Measurements from ENCODE around the gene HSPA6. TPM values are rescaled to one million over a fixed set of nuclear protein-coding genes. Genes with fewer than 3 reads are reported as not detected.

The HSPA6 gene
- total and polyA plus RNA-seq, 2 donors (not counting 1 experiment from before 2014, with no cell fraction given) = 8.5 to 11.2 TPM

DNA sequence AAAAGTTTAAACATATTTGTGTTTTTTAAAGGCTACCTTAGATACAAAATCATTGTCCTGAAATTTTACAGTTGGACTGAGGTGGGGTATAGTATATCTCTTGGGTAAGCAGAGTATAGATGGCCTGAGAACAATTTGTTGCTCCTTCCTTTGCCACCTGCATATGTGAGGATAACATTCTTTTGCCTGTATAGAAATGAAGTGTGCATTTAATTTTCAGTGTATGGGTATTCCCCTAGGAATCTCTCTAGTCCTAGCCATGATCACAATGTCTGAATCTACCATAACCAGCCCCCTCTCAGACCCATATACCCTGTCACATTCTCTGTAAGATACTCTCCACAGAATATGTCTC lies 21.0 kb upstream of the HSPA6 start:
- no peak overlapping the region for H3K27ac ChIP-seq (ENCODE audit: low read length in 2 of 2)
- no peak overlapping the region for H3K4me2 ChIP-seq (replicated peaks; ENCODE audit: low read depth, low read length, poor library complexity, severe bottlenecking)
- peaks cover 19 to 20% of the 10 kb centered on the region in 2 donors for H3K4me1 ChIP-seq (ENCODE audit: control insufficient read depth in 2 of 2, insufficient read depth in 2 of 2, low read length in 2 of 2)
- ATAC-seq (ENCODE audit: low read depth) (no peak), DNase-seq (no peak)
- no peaks in the 10 kb centered on the region for H4K20me1 ChIP-seq (ENCODE audit: control insufficient read depth, insufficient read depth, low read length, poor library complexity, severe bottlenecking)
- no peaks in the 10 kb centered on the region for H3K79me2 ChIP-seq (ENCODE audit: control insufficient read depth, insufficient read depth, low read length)
- Mint-ChIP-seq H3K4me1 (peaks cover 22% of the 10 kb centered on the region), H3K27ac (no peak overlapping the region), H3K9me3 (ENCODE audit: insufficient read depth) (no peaks in the 10 kb centered on the region), H3K27me3 (peaks cover 25% of the 10 kb centered on the region), H3K4me3 (no peak overlapping the region)
- H3K36me3 ChIP-seq (replicated peaks in 1 of 2; ENCODE audit: control extremely low read depth in 1 of 2, control insufficient read depth in 1 of 2, extremely low read depth in 1 of 2, insufficient read depth in 2 of 2, low read length in 1 of 2) = no peaks in the 10 kb centered on the region
- TF ChIP-seq, protein P1, sequence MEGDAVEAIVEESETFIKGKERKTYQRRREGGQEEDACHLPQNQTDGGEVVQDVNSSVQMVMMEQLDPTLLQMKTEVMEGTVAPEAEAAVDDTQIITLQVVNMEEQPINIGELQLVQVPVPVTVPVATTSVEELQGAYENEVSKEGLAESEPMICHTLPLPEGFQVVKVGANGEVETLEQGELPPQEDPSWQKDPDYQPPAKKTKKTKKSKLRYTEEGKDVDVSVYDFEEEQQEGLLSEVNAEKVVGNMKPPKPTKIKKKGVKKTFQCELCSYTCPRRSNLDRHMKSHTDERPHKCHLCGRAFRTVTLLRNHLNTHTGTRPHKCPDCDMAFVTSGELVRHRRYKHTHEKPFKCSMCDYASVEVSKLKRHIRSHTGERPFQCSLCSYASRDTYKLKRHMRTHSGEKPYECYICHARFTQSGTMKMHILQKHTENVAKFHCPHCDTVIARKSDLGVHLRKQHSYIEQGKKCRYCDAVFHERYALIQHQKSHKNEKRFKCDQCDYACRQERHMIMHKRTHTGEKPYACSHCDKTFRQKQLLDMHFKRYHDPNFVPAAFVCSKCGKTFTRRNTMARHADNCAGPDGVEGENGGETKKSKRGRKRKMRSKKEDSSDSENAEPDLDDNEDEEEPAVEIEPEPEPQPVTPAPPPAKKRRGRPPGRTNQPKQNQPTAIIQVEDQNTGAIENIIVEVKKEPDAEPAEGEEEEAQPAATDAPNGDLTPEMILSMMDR (IDR thresholded peaks at IDR 0.05) = no peak
- TF ChIP-seq EZH2 (IDR thresholded peaks at IDR 0.05; ENCODE audit: borderline replicate concordance, insufficient read depth, low read depth, low read length, poor library complexity, severe bottlenecking) = no peak
- H3K4me3 ChIP-seq (ENCODE audit: control extremely low read depth in 1 of 5, extremely low read depth in 1 of 5, insufficient read depth in 1 of 5, low read depth in 2 of 5, low read length in 4 of 5) = no peak overlapping the region
- H3K9me3 ChIP-seq (ENCODE audit: control extremely low read depth in 1 of 3, control insufficient read depth in 2 of 3, insufficient read depth in 1 of 3, low read length in 2 of 3) = peaks cover 0 to 4% (median 0%) of the 10 kb centered on the region in 3 donors
- no peak overlapping the region for H2AFZ ChIP-seq (ENCODE audit: insufficient read depth, low read depth, low read length, poor library complexity, severe bottlenecking)
- intact Hi-C loops (cut with micrococcal nuclease) = no loop called here
- ChIA-PET POLR2A (no interaction called here), CTCF (interaction anchor here (0.7 to 1.0 kb wide), 2 partner anchors 238 to 269 kb away, joined by 4 read pairs; no protein-coding TSS in a partner anchor)
- peaks cover 0 to 8% (median 3%) of the 10 kb centered on the region in 4 experiments for H3K27me3 ChIP-seq (replicated peaks in 1 of 4; ENCODE audit: control extremely low read depth in 1 of 4, control insufficient read depth in 3 of 4, insufficient read depth in 4 of 4, low read length in 3 of 4)
- H3K9ac ChIP-seq (ENCODE audit: low read length) = no peak overlapping the region

DNA sequence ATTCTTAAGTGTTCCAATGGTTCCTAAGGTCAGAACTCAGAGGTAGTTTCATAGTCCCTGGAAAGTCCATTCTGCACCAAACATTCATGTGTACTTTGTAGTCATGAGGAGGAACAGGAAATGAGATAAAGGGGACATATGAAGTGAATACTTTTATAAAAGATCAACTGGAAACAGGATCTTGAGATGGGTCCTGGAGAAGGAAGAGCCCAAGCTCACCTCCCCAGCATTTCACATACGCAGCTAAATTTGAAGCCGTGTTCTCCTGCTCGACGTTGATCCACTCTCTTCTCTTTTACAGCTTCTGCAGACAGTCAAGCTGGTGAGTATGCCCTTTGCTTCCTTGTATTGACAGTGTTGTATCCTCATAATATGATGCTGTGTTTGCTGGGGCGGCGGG lies 18.7 kb upstream of the HSPA6 start:
- WGBS (ENCODE audit: insufficient coverage) = no CpG with 5 or more reads among the region's 6 CpGs
- no peak for ATAC-seq (ENCODE audit: low read depth)
- DNase-seq = no peak
- Histone ChIP-seq H3K27ac (ENCODE audit: low read length in 2 of 2) (no peak overlapping the region), H3K4me2 (replicated peaks; ENCODE audit: low read depth, low read length, poor library complexity, severe bottlenecking) (peak overlapping the region; percentile 55), H3K9me3 (ENCODE audit: control extremely low read depth in 1 of 3, control insufficient read depth in 2 of 3, insufficient read depth in 1 of 3, low read length in 2 of 3) (peaks cover 0 to 4% (median 0%) of the 10 kb centered on the region in 3 donors), H4K20me1 (ENCODE audit: control insufficient read depth, insufficient read depth, low read length, poor library complexity, severe bottlenecking) (no peaks in the 10 kb centered on the region), H2AFZ (ENCODE audit: insufficient read depth, low read depth, low read length, poor library complexity, severe bottlenecking) (peak overlapping the region; percentile 42), H3K4me1 (ENCODE audit: control insufficient read depth in 2 of 2, insufficient read depth in 2 of 2, low read length in 2 of 2) (peaks cover 11 to 14% of the 10 kb centered on the region in 2 donors), H3K4me3 (ENCODE audit: control extremely low read depth in 1 of 5, extremely low read depth in 1 of 5, insufficient read depth in 1 of 5, low read depth in 2 of 5, low read length in 4 of 5) (peak overlapping the region in 2 of 5 experiments; percentile 12 to 43), H3K27me3 (replicated peaks in 1 of 4; ENCODE audit: control extremely low read depth in 1 of 4, control insufficient read depth in 3 of 4, insufficient read depth in 4 of 4, low read length in 3 of 4) (peaks cover 0 to 8% (median 3%) of the 10 kb centered on the region in 4 experiments), H3K36me3 (replicated peaks in 1 of 2; ENCODE audit: control extremely low read depth in 1 of 2, control insufficient read depth in 1 of 2, extremely low read depth in 1 of 2, insufficient read depth in 2 of 2, low read length in 1 of 2) (no peaks in the 10 kb centered on the region), H3K79me2 (ENCODE audit: control insufficient read depth, insufficient read depth, low read length) (no peaks in the 10 kb centered on the region), H3K9ac (ENCODE audit: low read length) (no peak overlapping the region)
- peaks cover 16% of the 10 kb centered on the region for H3K4me1 Mint-ChIP-seq
- no peak overlapping the region for H3K27ac Mint-ChIP-seq
- intact Hi-C loops (cut with micrococcal nuclease) = no loop called here
- ChIA-PET POLR2A (interaction anchor here (0.9 to 1.0 kb wide), 2 partner anchors 19 to 221 kb away, joined by 3 read pairs; partner anchors contain the start of gene HSPA6), CTCF (interaction anchor here (1.1 to 2.0 kb wide), 3 partner anchors 18 to 26 kb away, joined by 3 to 6 read pairs (median 4); no protein-coding TSS in a partner anchor)
- no peak for TF ChIP-seq EZH2 (IDR thresholded peaks at IDR 0.05; ENCODE audit: borderline replicate concordance, insufficient read depth, low read depth, low read length, poor library complexity, severe bottlenecking)
- TF ChIP-seq, protein P1 (IDR thresholded peaks at IDR 0.05) = no peak
- H3K27me3 Mint-ChIP-seq = peaks cover 14% of the 10 kb centered on the region
- peak overlapping the region; percentile 19 for H3K4me3 Mint-ChIP-seq
- H3K9me3 Mint-ChIP-seq (ENCODE audit: insufficient read depth) = no peaks in the 10 kb centered on the region
